H1 (cell line): ENCODE results near the gene ARHGEF12. TPM values are rescaled to one million over a fixed set of nuclear protein-coding genes. Genes with fewer than 3 reads are reported as not detected.

Experiments
- CTCF ChIA-PET: fragments of 300-600 bp; sonication (Branson Sonifier 250); formaldehyde crosslinking; loops from one replicate; lab custom pipeline; 2021; ENCODE audit not compliant: partially characterized antibody; lab: Charles Lee
- POLR2A ChIA-PET: fragments of 300-600 bp; sonication (Branson Sonifier 250); formaldehyde crosslinking; loops from one replicate; lab custom pipeline; 2021; ENCODE audit warnings: inconsistent platforms; ENCODE audit not compliant: partially characterized antibody; lab: Charles Lee
- DNase-seq, 2 experiments: peaks; one replicate each; pipeline versions ENCODE4 v3.0.0 to v3.0.0-alpha.2; 2010 to 2022; ENCODE audit warnings: low spot score in 2 of 2, low read depth in 1 of 2, mixed read lengths in 1 of 2
- FAIRE-seq: peaks from 2 replicates; lab custom pipeline; 2011; peaks lifted over from hg19 to GRCh38; lab: Jason Lieb, UNC
- H2AFZ ChIP-seq: 2 replicates; pipeline ENCODE4 v1.8.1; 2012; ENCODE audit warnings: low read length, inconsistent platforms
- H2AK5ac ChIP-seq: 2 replicates; pipeline ENCODE4 v1.6.1; 2013; ENCODE audit warnings: low read depth, low read length
- H2BK120ac ChIP-seq: replicated peaks from 2 replicates; pipeline ENCODE3; 2013; ENCODE audit warnings: low read depth, low read length, inconsistent platforms
- H2BK12ac ChIP-seq: 2 replicates; pipeline ENCODE4 v1.6.1; 2013; ENCODE audit warnings: low read depth, low read length
- H2BK15ac ChIP-seq: 2 replicates; pipeline ENCODE4 v1.6.1; 2013; ENCODE audit warnings: low read length
- H2BK20ac ChIP-seq: 2 replicates; pipeline ENCODE4 v1.6.1; 2013; ENCODE audit warnings: low read length
- H2BK5ac ChIP-seq: 2 replicates; pipeline ENCODE4 v1.6.1; 2013; ENCODE audit warnings: low read depth, low read length
- H3K14ac ChIP-seq: 2 replicates; pipeline ENCODE4 v1.6.1; 2013; ENCODE audit warnings: inconsistent platforms; ENCODE audit not compliant: insufficient read length
- H3K18ac ChIP-seq: 2 replicates; pipeline ENCODE4 v1.6.1; 2013; ENCODE audit warnings: low read length; ENCODE audit errors: extremely low read depth
- H3K23ac ChIP-seq: 2 replicates; pipeline ENCODE4 v1.6.1; 2013; ENCODE audit warnings: inconsistent platforms; ENCODE audit not compliant: insufficient read length
- H3K23me2 ChIP-seq: 2 replicates; pipeline ENCODE4 v1.6.1; 2013; ENCODE audit warnings: low read depth, low read length
- H3K27ac ChIP-seq: 2 replicates; pipeline ENCODE4 v1.6.1; 2011; ENCODE audit warnings: low read depth, low read length, inconsistent platforms
- H3K27me3 ChIP-seq, 4 experiments: replicated peaks in 1 of 4; 1 replicate in 1 of 4; 2 replicates in 3 of 4; pipeline versions ENCODE4 v1.6.1 to v1.8.1; 2011 to 2013; ENCODE audit warnings: low read length in 3 of 4, mild to moderate bottlenecking in 3 of 4, inconsistent platforms in 2 of 4, mixed read lengths in 2 of 4, moderate library complexity in 1 of 4; ENCODE audit not compliant: control insufficient read depth in 3 of 4, insufficient read depth in 3 of 4; ENCODE audit errors: extremely low read depth in 1 of 4
- H3K36me3 ChIP-seq, 4 experiments: 2 replicates each; pipeline versions ENCODE4 v1.6.1 to v1.8.1; 2011 to 2013; ENCODE audit warnings: mild to moderate bottlenecking in 4 of 4, low read length in 3 of 4, moderate library complexity in 2 of 4, control low read depth in 1 of 4, inconsistent platforms in 1 of 4; ENCODE audit not compliant: insufficient read depth in 4 of 4, control insufficient read depth in 2 of 4
- H3K4ac ChIP-seq: replicated peaks from 2 replicates; pipeline ENCODE3; 2013; ENCODE audit warnings: low read length, low read depth, mixed read lengths, inconsistent platforms; ENCODE audit not compliant: insufficient read length
- H3K4me1 ChIP-seq, 4 experiments: replicated peaks in 1 of 4; 1 replicate in 1 of 4; 2 replicates in 3 of 4; pipeline versions ENCODE4 v1.6.1 to v1.8.1; 2011 to 2013; ENCODE audit warnings: low read length in 3 of 4, inconsistent platforms in 2 of 4, mixed read lengths in 1 of 4; ENCODE audit not compliant: insufficient read depth in 4 of 4, control insufficient read depth in 3 of 4
- H3K4me2 ChIP-seq, 2 experiments: 2 replicates each; pipeline versions ENCODE4 v1.6.1 to v1.8.1; 2011 to 2013; ENCODE audit warnings: low read depth in 2 of 2, low read length in 2 of 2, control low read depth in 1 of 2, inconsistent platforms in 1 of 2, mild to moderate bottlenecking in 1 of 2; ENCODE audit not compliant: insufficient read depth in 1 of 2
- H3K4me3 ChIP-seq, 4 experiments: fragments of 200-600, 300-600 bp in 1 of 4; sonication (generic), shearing (Covaris generic), sonication (Bioruptor Twin) in 1 of 4; 2 replicates each; pipeline versions ENCODE4 v1.5.1 to v1.8.1; 2011 to 2016; ENCODE audit warnings: low read length in 4 of 4, low read depth in 3 of 4, control low read depth in 2 of 4, inconsistent platforms in 2 of 4, mild to moderate bottlenecking in 2 of 4, mixed read lengths in 1 of 4, moderate library complexity in 1 of 4; ENCODE audit not compliant: insufficient read depth in 2 of 4; ENCODE audit errors: extremely low read depth in 1 of 4
- H3K56ac ChIP-seq: replicated peaks from 2 replicates; pipeline ENCODE3; 2013; ENCODE audit warnings: low read depth, mild to moderate bottlenecking, mixed read lengths, low read length, inconsistent platforms; ENCODE audit not compliant: insufficient read length
- H3K79me1 ChIP-seq: 2 replicates; pipeline ENCODE4 v1.6.1; 2013; ENCODE audit warnings: low read depth, low read length, control low read depth
- H3K79me2 ChIP-seq, 2 experiments: 2 replicates each; pipeline versions ENCODE4 v1.6.1 to v1.8.1; 2012 to 2013; ENCODE audit warnings: low read length in 2 of 2, mild to moderate bottlenecking in 2 of 2, inconsistent platforms in 1 of 2; ENCODE audit not compliant: insufficient read depth in 2 of 2, control insufficient read depth in 1 of 2
- H3K9ac ChIP-seq, 4 experiments: replicated peaks in 1 of 4; 1 replicate in 1 of 4; 2 replicates in 3 of 4; pipeline versions ENCODE4 v1.6.1 to v1.8.1; 2011 to 2013; ENCODE audit warnings: low read depth in 3 of 4, low read length in 3 of 4, control low read depth in 2 of 4, mild to moderate bottlenecking in 2 of 4, moderate library complexity in 2 of 4, inconsistent platforms in 1 of 4; ENCODE audit errors: extremely low read depth in 1 of 4
- H3K9me3 ChIP-seq, 2 experiments: 2 replicates each; pipeline versions ENCODE4 v1.6.1 to v1.8.1; 2012 to 2013; ENCODE audit warnings: mild to moderate bottlenecking in 2 of 2, moderate library complexity in 2 of 2, control low read depth in 1 of 2, inconsistent platforms in 1 of 2, low read depth in 1 of 2, low read length in 1 of 2, mixed read lengths in 1 of 2; ENCODE audit not compliant: insufficient read depth in 2 of 2
- H4K20me1 ChIP-seq, 2 experiments: replicated peaks in 1 of 2; 2 replicates each; pipeline versions ENCODE3 to v1.8.1; 2011 to 2013; ENCODE audit warnings: inconsistent platforms in 2 of 2, low read length in 2 of 2, mild to moderate bottlenecking in 1 of 2; ENCODE audit not compliant: insufficient read depth in 2 of 2, control insufficient read depth in 1 of 2
- H4K5ac ChIP-seq: 2 replicates; pipeline ENCODE4 v1.6.1; 2013; ENCODE audit warnings: low read length, low read depth, mixed read lengths, inconsistent platforms; ENCODE audit not compliant: insufficient read length
- H4K8ac ChIP-seq: 2 replicates; pipeline ENCODE4 v1.8.0; 2013; ENCODE audit warnings: mild to moderate bottlenecking, moderate library complexity, low read length, inconsistent platforms; ENCODE audit not compliant: insufficient read depth; ENCODE audit errors: extremely low read depth
- H4K91ac ChIP-seq: replicated peaks from 2 replicates; pipeline ENCODE3; 2013; ENCODE audit warnings: low read length, mixed read lengths, inconsistent platforms; ENCODE audit not compliant: insufficient read length
- BACH1 ChIP-seq: IDR thresholded peaks from 2 replicates; pipeline ENCODE4 v1.6.1; 2012; ENCODE audit warnings: low read length, improper control_type of control experiment
- NRF1 ChIP-seq: IDR thresholded peaks from 2 replicates; pipeline ENCODE4 v1.6.1; 2011; ENCODE audit warnings: mild to moderate bottlenecking, low read depth, low read length, improper control_type of control experiment
- SP1 ChIP-seq: IDR thresholded peaks from 2 replicates; pipeline ENCODE4 v1.6.1; 2011; ENCODE audit warnings: low read depth, low read length
- WGBS, 2 experiments: shearing (Covaris generic) in 1 of 2; methylation state at CpG; one replicate each; pipeline versions ENCODE4 v1.1.6 to v1.1.7; 2013 to 2015; ENCODE audit warnings: low lambda C conversion rate in 2 of 2, mixed read lengths in 2 of 2, inconsistent platforms in 1 of 2, low coverage in 1 of 2, missing lambda C conversion rate in 1 of 2; ENCODE audit not compliant: insufficient replicate concordance in 2 of 2, insufficient coverage in 1 of 2, insufficient read length in 1 of 2; ENCODE audit errors: extremely low coverage in 1 of 2, missing lambda C conversion rate in 1 of 2; 5-methylcytosine and 5-hydroxymethylcytosine counted together
- polyA plus RNA-seq, 7 experiments: library from polyadenylated mRNA; depleted of rRNA in 3 of 7; stranded (reverse) in 5 of 7; unstranded in 2 of 7; fragments of >200 nt in 5 of 7; fragments of 200-250 nt in 2 of 7; gene quantifications; 1 replicate in 5 of 7; 2 replicates in 1 of 7; 4 replicates in 1 of 7; pipeline versions ENCODE4 v1.2.1 to v1.2.3, GENCODE V29; 2011 to 2013; ENCODE audit warnings: missing spikeins in 2 of 7, mixed read lengths in 2 of 7
- total RNA-seq: library from RNA; stranded (reverse); fragmentation: NEBNext Ultra II Directional; extraction: Animal tissue kit (Norgen Biotek cat#: 25700); gene quantifications from 2 replicates; pipeline ENCODE4 v1.2.1, GENCODE V29; 2021

ARHGEF12 gene
- total and polyA plus RNA-seq, 2 of the 8 experiments (the other 6 are each of a cell fraction or from before 2014, with no cell fraction given), result 5.1 to 33.7 TPM

DNA sequence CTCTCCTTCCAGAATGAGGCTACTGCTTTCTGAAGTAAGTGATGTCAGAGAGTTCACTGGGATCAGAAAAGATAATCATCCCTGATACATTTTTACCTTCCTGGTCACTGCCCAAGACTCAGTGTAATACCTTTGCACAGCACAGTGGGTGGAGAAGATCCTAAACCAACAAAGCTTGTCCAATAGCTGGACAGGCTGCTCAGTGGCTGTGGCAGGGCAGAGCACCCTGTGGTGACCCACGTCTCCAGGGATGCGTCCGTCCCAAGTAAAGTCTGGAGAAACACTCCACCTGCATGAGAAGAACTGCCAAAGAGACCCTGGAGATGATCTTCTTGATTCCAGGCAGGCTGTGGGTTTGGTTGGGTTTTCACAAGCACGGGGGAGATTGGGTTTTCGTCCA, 42.1 kb upstream of the ARHGEF12 start:
- H4K8ac ChIP-seq, result no peak overlapping the region
- H3K9me3 ChIP-seq, result no peaks in the 10 kb centered on the region
- no peak overlapping the region for H3K14ac ChIP-seq
- FAIRE-seq (no peak), DNase-seq (no peak)
- no peak overlapping the region for H2BK12ac ChIP-seq
- no peaks in the 10 kb centered on the region for H3K79me2 ChIP-seq
- H3K27ac ChIP-seq, result no peak overlapping the region
- no peaks in the 10 kb centered on the region for H4K20me1 ChIP-seq
- H3K18ac ChIP-seq, result no peak overlapping the region
- H2AFZ ChIP-seq, result no peak overlapping the region
- H2BK20ac ChIP-seq, result no peak overlapping the region
- H4K5ac ChIP-seq, result no peak overlapping the region
- H3K36me3 ChIP-seq, result no peaks in the 10 kb centered on the region
- H2BK5ac ChIP-seq, result no peak overlapping the region
- ChIA-PET POLR2A (interaction anchor here (2.3 kb wide), 1 partner anchor 58 kb away, joined by 8 read pairs; no protein-coding TSS in a partner anchor), CTCF (interaction anchor here (1.6 to 31.5 kb wide), 3 partner anchors 9 to 126 kb away, joined by 5 to 1412 read pairs (median 17); partner anchors contain the start of gene POU2F3)
- no peak overlapping the region for H3K56ac ChIP-seq
- peaks cover 0 to 4% (median 2%) of the 10 kb centered on the region in 4 experiments; a peak in 3 of 7 replicates for H3K4me1 ChIP-seq
- no peak overlapping the region for H3K23ac ChIP-seq
- H3K23me2 ChIP-seq, result no peaks in the 10 kb centered on the region
- H3K4me2 ChIP-seq, result no peak overlapping the region
- peaks cover 0 to 2% (median 0%) of the 10 kb centered on the region in 4 experiments; a peak in 3 of 7 replicates for H3K27me3 ChIP-seq
- no peak overlapping the region for H2BK15ac ChIP-seq
- no peak overlapping the region for H3K4me3 ChIP-seq
- no peak overlapping the region for H2AK5ac ChIP-seq
- no peak overlapping the region for H2BK120ac ChIP-seq
- WGBS, 2 experiments, result 87% methylated on average over 5 of the region's 5 CpGs; no CpG with 5 or more reads in 1 of the 2 experiments
- no peak overlapping the region for H3K4ac ChIP-seq
- no peak overlapping the region; a peak in 1 of 7 replicates for H3K9ac ChIP-seq
- H3K79me1 ChIP-seq, result no peaks in the 10 kb centered on the region
- H4K91ac ChIP-seq, result no peak overlapping the region
- TF ChIP-seq BACH1 (no peak), NRF1 (no peak), SP1 (no peak)
